GM10248 (cell line): ENCODE results near the gene CENPM.

Experiments used
- CTCF ChIA-PET: fragments of 300-600 bp; sonication (Branson Sonifier 250); formaldehyde crosslinking; extraction: SDS; loops from one replicate; lab custom pipeline; 2021; ENCODE audit warnings: antibody characterized with exemption; lab: Yijun Ruan, JAX
- POLR2A ChIA-PET: fragments of 350-650 bp; sonication (Branson Sonifier 250); formaldehyde crosslinking; extraction: SDS; loops from one replicate; lab custom pipeline; 2020; ENCODE audit warnings: antibody characterized with exemption; lab: Yijun Ruan, JAX
- DNase-seq: peaks from one replicate; pipeline ENCODE4 v3.0.0; 2012; ENCODE audit errors: extremely low spot score
- CTCF ChIP-seq: IDR thresholded peaks from 2 replicates; pipeline ENCODE4 v1.5.1; 2012; ENCODE audit warnings: mild to moderate bottlenecking, low read depth; ENCODE audit errors: extremely low read depth, missing control alignments, control extremely low read depth

CENPM gene

GRCh38 chr22:41913040-41913719, 33.8 kb downstream of the CENPM start:
- ChIA-PET POLR2A (interaction anchor here (0.6 to 0.9 kb wide), 4 partner anchors 22 to 1213 kb away, joined by 3 to 6 read pairs (median 4); no protein-coding TSS in a partner anchor), CTCF (interaction anchor here (0.8 to 7.4 kb wide), 3 partner anchors 12 to 216 kb away, joined by 4 to 46 read pairs (median 11); partner anchors contain the start of gene TNFRSF13C)
- no peak for TF ChIP-seq CTCF
- DNase-seq, result no peak

GRCh38 chr22:41912338-41913039, 34.5 kb downstream of the CENPM start:
- POLR2A ChIA-PET, result interaction anchor here (0.6 to 0.9 kb wide), 4 partner anchors 14 to 1214 kb away, joined by 3 to 6 read pairs (median 3); partner anchors contain the start of gene TNFRSF13C
- CTCF ChIA-PET, result interaction anchor here (0.8 to 7.4 kb wide), 4 partner anchors 13 to 215 kb away, joined by 3 to 46 read pairs (median 8); partner anchors contain the start of gene TNFRSF13C
- no peak for DNase-seq
- TF ChIP-seq CTCF, result no peak

GRCh38 chr22:41911001-41911611, 35.8 kb downstream of the CENPM start:
- POLR2A ChIA-PET, result interaction anchor here (0.8 to 1.2 kb wide), 2 partner anchors 10 to 15 kb away, joined by 3 to 4 read pairs; no protein-coding TSS in a partner anchor
- DNase-seq, result no peak
- CTCF ChIA-PET, result interaction anchor here (1.1 to 7.4 kb wide), 2 partner anchors 14 to 89 kb away, joined by 3 to 46 read pairs; partner anchors contain the start of gene TNFRSF13C
- TF ChIP-seq CTCF, result no peak

- POLR2A ChIA-PET, result interaction anchor here (1.2 to 1.3 kb wide), 2 partner anchors 9 to 48 kb away, joined by 4 read pairs; no protein-coding TSS in a partner anchor
Observed at GRCh38 chr22:41910050-41911000, 36.6 kb downstream of the CENPM start.

More at GRCh38 chr22:41910050-41911000, 36.6 kb downstream of the CENPM start:
- TF ChIP-seq CTCF, result no peak
- no peak for DNase-seq
- CTCF ChIA-PET, result interaction anchor here (1.2 to 7.4 kb wide), 3 partner anchors 11 to 30 kb away, joined by 3 to 46 read pairs (median 10); partner anchors contain the start of gene TNFRSF13C
